IgD-negative memory B cell (primary cell): ENCODE results near the gene ZFP37. TPM values are rescaled to one million over a fixed set of nuclear protein-coding genes. Genes with fewer than 3 reads are reported as not detected.
"Not testable (repeated sequence)": the region's sequence is repeated elsewhere in the genome, so short reads cannot be mapped to it uniquely, and the experiment has no call there.

Source experiments
- H3K27ac Mint-ChIP-seq, 3 donors: one replicate each; pipeline ENCODE4 v1.8.0; 2020 to 2022; ENCODE audit warnings: mild to moderate bottlenecking in 3 of 3, mixed read lengths in 3 of 3, moderate library complexity in 1 of 3
- H3K27me3 Mint-ChIP-seq: one replicate; pipeline ENCODE4 v1.8.0; 2021; ENCODE audit warnings: mixed read lengths
- H3K36me3 Mint-ChIP-seq: one replicate; pipeline ENCODE4 v1.8.0; 2020; ENCODE audit warnings: mild to moderate bottlenecking, mixed read lengths
- H3K4me1 Mint-ChIP-seq, 3 donors: one replicate each; pipeline ENCODE4 v1.8.0; 2020 to 2022; ENCODE audit warnings: mixed read lengths in 3 of 3, mild to moderate bottlenecking in 1 of 3
- H3K4me3 Mint-ChIP-seq, 4 donors: one replicate each; pipeline ENCODE4 v1.8.0; 2020 to 2022; ENCODE audit warnings: mild to moderate bottlenecking in 4 of 4, mixed read lengths in 4 of 4, moderate library complexity in 3 of 4
- H3K9me3 Mint-ChIP-seq, 3 donors: one replicate each; pipeline ENCODE4 v1.8.0; 2020 to 2021; ENCODE audit warnings: mixed read lengths in 3 of 3, mild to moderate bottlenecking in 1 of 3
- polyA plus RNA-seq: library from polyadenylated mRNA; unstranded; fragments of 300-500 nt; fragmentation: Illumina TruSeq; gene quantifications from one replicate; pipeline ENCODE4 v1.2.3, GENCODE V29; 2021

Gene ZFP37
- 2.5 TPM for polyA plus RNA-seq

DNA sequence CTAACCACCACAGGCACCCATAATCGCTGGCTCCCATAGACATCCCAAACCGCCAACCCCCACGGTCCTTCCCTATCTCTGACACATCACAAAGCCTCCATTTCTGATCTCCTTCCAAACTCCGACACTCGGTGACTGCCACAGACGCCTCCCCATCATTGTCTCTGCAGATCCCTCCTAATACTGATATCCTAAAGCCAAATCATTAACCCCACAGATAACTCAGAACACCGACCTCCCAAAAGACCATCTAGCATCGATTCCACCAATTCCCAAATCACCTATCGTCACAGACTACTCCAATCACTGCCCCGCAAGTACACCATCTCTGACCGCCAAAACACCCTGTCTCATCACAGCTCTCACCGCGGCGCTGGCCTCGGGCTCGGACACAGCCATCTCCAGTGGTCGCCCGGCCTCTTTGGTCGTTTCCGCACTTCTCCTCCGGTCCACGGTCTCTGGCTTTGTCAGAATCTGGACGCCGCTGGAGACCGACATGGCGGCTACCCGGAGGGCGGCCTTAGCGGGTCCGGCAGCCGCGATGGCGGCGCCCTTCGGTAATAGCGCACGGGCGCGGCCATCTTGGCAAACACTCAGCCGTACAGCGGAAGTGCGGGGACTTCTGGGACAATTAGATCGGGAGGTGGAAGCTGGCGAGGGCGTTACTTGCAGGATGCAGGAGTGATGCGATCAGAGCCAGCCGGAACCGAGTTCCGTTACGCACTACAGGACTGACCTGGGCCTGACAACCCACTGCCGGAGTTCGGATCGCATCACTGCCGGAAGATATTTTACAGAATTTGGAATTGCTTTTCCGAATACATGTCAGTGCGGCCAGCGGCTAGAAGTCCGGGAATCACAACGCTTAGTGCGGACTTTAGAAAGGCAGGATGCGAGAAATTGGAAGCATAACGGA is at the start of gene ZFP37:
Gene ZFP37 (minus strand): TSS at position 534 of the 916 bp plus-strand sequence. CDS start 36 bp downstream, at position 498.
- H3K36me3 Mint-ChIP-seq: no peaks in the 10 kb centered on the region
- H3K9me3 Mint-ChIP-seq: peaks cover 7 to 8% (median 7%) of the 10 kb centered on the region in 3 donors
- no peaks in the 10 kb centered on the region for H3K4me1 Mint-ChIP-seq
- no peak within 1 kb of the TSS for H3K27ac Mint-ChIP-seq
- peaks cover 7% of the 10 kb centered on the region for H3K27me3 Mint-ChIP-seq
- no peak within 1 kb of the TSS for H3K4me3 Mint-ChIP-seq

DNA sequence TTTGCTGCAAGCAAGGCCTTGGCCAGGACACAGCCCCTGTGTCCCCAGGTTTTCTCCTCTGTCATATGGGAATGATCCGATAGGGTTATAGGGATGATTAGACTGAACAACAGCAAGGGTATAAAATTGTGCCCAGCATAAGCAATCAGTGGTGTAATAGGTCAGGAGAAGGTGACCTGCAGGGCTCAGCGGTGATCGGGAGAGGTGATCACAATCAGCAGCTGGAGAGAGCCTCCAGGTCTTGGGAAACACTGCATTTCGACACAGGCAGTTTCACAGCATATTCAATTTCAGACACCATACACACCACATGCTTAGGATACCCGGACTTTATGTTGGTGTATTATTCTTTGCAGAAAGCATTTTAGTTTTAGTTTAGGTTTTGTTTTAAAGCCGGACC is 48.8 kb upstream of the ZFP37 start:
- not testable (repeated sequence) for H3K27me3 Mint-ChIP-seq, H3K4me1 Mint-ChIP-seq, H3K36me3 Mint-ChIP-seq, H3K27ac Mint-ChIP-seq, H3K4me3 Mint-ChIP-seq, H3K9me3 Mint-ChIP-seq

GRCh38 chr9:113095561-113095960 is 39.0 kb upstream of the ZFP37 start:
- Mint-ChIP-seq H3K4me1 (no peaks in the 10 kb centered on the region), H3K9me3 (peaks cover 3 to 5% (median 4%) of the 10 kb centered on the region in 3 donors), H3K27ac (no peak overlapping the region), H3K27me3 (peaks cover 25% of the 10 kb centered on the region), H3K4me3 (no peak overlapping the region), H3K36me3 (peaks cover 2% of the 10 kb centered on the region)

DNA sequence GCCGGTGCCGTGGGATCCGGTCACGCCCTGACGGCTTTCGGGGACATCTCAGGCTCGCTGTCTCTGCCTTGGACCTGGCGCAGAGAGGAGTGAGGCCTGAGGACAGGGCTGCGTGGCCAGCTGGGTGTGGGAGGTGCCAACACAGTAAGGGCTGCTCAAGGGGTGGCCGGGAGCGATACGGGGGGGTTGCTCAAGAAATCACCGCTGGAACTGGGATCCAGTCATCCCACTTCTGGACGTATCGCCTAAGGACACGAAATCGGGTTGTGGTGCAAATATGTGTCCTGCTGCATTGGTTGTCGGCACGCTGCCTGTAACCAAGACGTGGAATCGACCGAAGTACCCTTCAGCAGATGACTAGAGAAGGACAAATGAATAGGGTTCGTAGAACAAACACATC is 33.4 kb upstream of the ZFP37 start:
- not testable (repeated sequence) for H3K36me3 Mint-ChIP-seq, H3K4me1 Mint-ChIP-seq, H3K9me3 Mint-ChIP-seq, H3K27ac Mint-ChIP-seq
- Mint-ChIP-seq H3K4me3 (peak overlapping the region in 2 of 4 donors; percentile 28 to 41), H3K27me3 (peaks cover 21% of the 10 kb centered on the region)

- H3K4me3 Mint-ChIP-seq, H3K4me1 Mint-ChIP-seq: not testable (repeated sequence)
- H3K27me3 Mint-ChIP-seq: peaks cover 21% of the 10 kb centered on the region
These were observed 32.6 kb upstream of the ZFP37 start for GRCh38 chr9:113089143-113089505.

DNA sequence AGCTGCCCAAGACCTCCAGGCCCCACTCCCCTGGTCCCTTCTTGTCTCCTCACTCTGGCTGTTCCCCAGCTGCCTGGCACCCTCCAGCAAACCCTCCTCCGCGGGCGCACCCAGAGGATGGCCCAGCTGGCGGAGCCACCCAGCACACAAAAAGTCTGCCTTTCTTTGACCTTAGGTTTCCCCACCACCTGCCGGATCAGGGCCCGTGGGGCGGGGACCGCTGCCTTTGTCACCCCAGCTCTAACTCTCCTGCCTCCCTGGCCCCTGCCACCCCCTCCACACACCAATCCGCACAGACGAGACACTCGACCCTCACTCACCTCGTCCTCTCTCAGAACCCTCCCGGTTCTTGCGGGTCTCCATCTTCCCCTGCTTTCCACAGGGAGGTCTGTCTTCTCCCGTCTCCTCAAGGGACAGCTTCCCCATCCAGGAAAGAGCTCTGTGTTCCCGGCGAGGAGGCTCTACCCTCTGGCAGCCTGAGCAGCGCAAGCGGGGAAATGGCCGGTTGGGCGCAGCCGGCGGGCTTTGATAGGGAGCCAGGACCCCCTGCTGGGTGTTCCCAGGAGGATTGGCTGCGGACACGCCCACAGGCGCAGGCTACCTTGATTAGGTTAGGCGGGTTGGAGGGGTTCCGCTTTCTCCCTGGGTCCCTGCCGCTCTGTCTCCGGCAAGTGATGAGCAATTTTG is 32.1 kb upstream of the ZFP37 start:
- H3K9me3 Mint-ChIP-seq, H3K27ac Mint-ChIP-seq, H3K4me1 Mint-ChIP-seq, H3K36me3 Mint-ChIP-seq, H3K4me3 Mint-ChIP-seq: not testable (repeated sequence)
- H3K27me3 Mint-ChIP-seq: peaks cover 18% of the 10 kb centered on the region

More at GRCh38 chr9:113089143-113089505, 32.6 kb upstream of the ZFP37 start:
- not testable (repeated sequence) for H3K36me3 Mint-ChIP-seq, H3K9me3 Mint-ChIP-seq, H3K27ac Mint-ChIP-seq

DNA sequence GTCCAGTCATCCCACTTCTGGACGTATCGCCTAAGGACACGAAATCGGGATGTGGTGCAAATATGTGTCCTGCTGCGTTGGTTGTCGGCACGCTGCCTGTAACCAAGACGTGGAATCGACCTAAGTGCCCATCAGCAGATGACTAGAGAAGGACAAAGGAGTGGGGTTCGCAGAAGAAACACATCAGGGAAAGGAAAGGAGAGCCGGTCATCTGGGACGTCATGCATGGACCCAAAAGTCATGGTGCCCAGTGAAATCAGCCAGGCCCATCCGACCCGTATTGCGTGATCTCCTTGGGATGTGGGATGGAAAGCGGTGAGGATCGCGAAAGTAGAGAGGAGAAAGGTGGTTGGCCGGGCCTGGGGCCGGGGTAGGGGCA is 6.4 kb upstream of the ZFP37 start:
- H3K4me1 Mint-ChIP-seq: not testable (repeated sequence)

DNA sequence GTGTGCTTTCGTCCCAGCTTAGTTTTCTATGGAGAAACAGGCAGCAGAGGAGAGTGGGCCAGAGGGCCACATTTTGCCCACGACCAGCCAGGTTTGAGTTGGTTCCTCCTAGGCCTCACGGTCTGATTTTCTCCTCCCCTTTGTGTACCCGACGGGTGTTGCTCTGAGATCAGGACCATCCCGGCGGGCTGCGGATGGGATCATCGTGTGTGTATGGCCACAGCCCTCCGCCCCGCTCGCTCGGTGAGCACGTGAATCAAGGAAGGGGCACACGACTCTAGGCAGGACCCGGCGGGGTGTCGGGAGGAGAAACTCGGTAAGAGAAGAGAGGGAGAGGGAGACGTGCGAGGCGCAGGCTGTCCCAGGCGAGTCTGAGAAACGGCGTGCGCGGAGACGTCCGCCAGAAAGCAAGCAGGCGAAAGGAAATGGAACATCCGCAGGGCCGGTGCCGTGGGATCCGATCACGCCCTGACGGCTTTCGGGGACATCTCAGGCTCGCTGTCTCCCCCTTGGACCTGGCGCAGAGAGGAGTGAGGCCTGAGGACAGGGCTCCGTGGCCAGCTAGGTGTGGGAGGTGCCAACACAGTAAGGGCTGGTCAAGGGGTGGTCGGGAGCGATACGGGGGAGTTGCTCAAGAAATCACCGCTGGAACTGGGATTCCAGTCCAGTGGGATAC is 5.9 kb upstream of the ZFP37 start:
- H3K36me3 Mint-ChIP-seq, H3K27ac Mint-ChIP-seq, H3K4me1 Mint-ChIP-seq, H3K27me3 Mint-ChIP-seq, H3K9me3 Mint-ChIP-seq, H3K4me3 Mint-ChIP-seq: not testable (repeated sequence)

More for the DNA sequence above, 6.4 kb upstream of the ZFP37 start:
- H3K4me3 Mint-ChIP-seq, H3K36me3 Mint-ChIP-seq, H3K9me3 Mint-ChIP-seq, H3K27ac Mint-ChIP-seq, H3K27me3 Mint-ChIP-seq: not testable (repeated sequence)

DNA sequence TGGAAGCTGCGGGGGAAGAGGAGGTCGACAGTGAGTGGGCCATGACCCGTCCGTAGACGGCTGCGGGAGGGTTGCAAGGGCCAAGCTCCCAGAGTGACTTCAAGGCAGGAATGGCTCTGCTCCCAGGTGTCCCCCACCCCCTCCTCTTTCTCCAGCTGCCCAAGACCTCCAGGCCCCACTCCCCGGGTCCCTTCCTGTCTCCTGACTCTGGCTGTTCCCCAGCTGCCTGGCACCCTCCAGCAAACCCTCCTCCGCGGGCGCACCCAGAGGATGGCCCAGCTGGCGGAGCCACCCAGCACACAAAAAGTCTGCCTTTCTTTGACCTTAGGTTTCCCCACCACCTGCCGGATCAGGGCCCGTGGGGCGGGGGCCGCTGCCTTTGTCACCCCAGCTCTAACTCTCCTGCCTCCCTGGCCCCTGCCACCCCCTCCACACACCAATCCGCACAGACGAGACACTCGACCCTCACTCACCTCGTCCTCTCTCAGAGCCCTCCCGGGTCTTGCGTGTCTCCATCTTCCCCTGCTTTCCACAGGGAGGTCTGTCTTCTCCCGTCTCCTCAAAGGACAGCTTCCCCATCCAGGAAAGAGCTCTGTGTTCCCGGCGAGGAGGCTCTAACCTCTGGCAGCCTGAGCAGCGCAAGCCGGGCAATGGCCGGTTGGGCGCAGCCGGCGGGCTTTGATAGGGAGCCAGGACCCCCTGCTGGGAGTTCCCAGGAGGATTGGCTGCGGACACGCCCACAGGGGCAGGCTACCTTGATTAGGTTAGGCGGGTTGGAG is 4.7 kb upstream of the ZFP37 start:
- H3K36me3 Mint-ChIP-seq, H3K9me3 Mint-ChIP-seq: not testable (repeated sequence)

DNA sequence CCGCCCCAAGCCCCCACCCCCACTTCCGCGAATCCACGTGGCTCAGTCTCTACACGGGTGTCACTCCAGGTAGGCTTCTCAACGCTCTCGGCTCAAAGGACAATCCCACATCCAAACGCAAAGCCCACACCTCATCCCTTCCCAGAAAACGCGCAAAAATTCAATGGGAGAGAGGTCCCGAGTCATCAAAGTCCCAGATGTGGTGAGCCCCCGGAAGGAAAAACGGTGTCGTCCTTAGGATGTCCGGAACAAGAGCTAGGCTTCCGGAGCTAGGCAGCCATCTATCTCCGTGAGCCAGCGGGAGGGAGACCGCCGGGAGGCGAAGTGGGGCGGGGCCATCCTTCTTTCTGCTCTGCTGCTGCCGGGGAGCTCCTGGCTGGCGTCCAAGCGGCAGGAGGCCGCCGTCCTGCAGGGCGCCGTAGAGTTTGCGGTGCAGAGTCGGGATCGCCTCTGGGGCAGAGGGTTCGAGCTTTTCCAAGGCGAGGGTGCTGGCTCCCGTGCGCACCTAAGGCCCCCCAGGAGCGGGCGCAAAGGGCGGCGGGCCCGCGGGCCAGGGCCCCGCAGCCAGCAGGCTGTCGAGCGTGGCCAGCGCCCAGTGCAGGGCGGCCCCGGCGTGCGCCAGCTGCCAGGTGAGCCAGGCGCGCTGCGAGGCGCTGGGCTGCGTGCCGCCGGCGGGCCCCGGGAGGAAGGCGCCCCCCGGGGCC is 3.2 kb upstream of the ZFP37 start:
- not testable (repeated sequence) for H3K27ac Mint-ChIP-seq, H3K4me1 Mint-ChIP-seq, H3K27me3 Mint-ChIP-seq, H3K36me3 Mint-ChIP-seq, H3K9me3 Mint-ChIP-seq
- H3K4me3 Mint-ChIP-seq: peak overlapping the region in 1 of 4 donors; percentile 43

More for the DNA sequence above, 4.7 kb upstream of the ZFP37 start:
- not testable (repeated sequence) for H3K4me1 Mint-ChIP-seq, H3K27ac Mint-ChIP-seq, H3K4me3 Mint-ChIP-seq, H3K27me3 Mint-ChIP-seq

- H3K36me3 Mint-ChIP-seq: no peaks in the 10 kb centered on the region
- H3K9me3 Mint-ChIP-seq: peaks cover 7 to 8% (median 7%) of the 10 kb centered on the region in 3 donors
- H3K4me3 Mint-ChIP-seq: no peak overlapping the region
- no peaks in the 10 kb centered on the region for H3K4me1 Mint-ChIP-seq
- peaks cover 7% of the 10 kb centered on the region for H3K27me3 Mint-ChIP-seq
- H3K27ac Mint-ChIP-seq: no peak overlapping the region
These were observed 669 bp upstream of the ZFP37 start for GRCh38 chr9:113057193-113057592.

- Mint-ChIP-seq H3K4me1 (no peaks in the 10 kb centered on the region), H3K36me3 (peaks cover 45% of the 10 kb centered on the region), H3K9me3 (peaks cover 20 to 58% (median 44%) of the 10 kb centered on the region in 3 donors), H3K27ac (no peak overlapping the region), H3K27me3 (no peaks in the 10 kb centered on the region), H3K4me3 (no peak overlapping the region)
These were observed 13.5 kb downstream of the ZFP37 start for GRCh38 chr9:113042884-113043657.

GRCh38 chr9:113026200-113026599 is 30.3 kb downstream of the ZFP37 start:
- Mint-ChIP-seq H3K4me3 (no peak overlapping the region), H3K4me1 (no peaks in the 10 kb centered on the region), H3K9me3 (peaks cover 10 to 44% (median 37%) of the 10 kb centered on the region in 3 donors), H3K27ac (no peak overlapping the region), H3K27me3 (peaks cover 2% of the 10 kb centered on the region), H3K36me3 (peaks cover 6% of the 10 kb centered on the region)

DNA sequence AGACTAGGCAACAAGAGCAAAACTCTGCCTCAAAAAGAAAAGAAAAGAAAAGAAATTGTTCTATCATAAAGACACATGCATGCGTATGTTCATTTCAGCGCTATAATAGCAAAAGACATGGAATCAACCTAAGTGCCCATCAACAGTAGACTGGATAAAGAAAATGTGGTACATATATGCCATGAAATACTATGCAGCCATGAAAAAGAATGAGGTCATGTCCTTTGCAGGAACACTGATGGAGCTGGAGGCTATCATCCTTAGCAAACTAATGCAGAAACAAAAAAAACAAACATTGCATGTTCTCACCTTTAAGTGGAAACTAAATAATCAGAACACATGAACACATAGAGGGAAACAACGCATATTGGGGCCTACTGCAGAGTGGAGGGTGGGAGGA is 38.3 kb downstream of the ZFP37 start:
- no peak overlapping the region for H3K27ac Mint-ChIP-seq
- no peak overlapping the region for H3K4me3 Mint-ChIP-seq
- H3K36me3 Mint-ChIP-seq: peaks cover 6% of the 10 kb centered on the region
- peaks cover 23 to 48% (median 41%) of the 10 kb centered on the region in 3 donors for H3K9me3 Mint-ChIP-seq
- H3K27me3 Mint-ChIP-seq: peaks cover 2% of the 10 kb centered on the region
- peaks cover 0 to 4% (median 0%) of the 10 kb centered on the region in 3 donors for H3K4me1 Mint-ChIP-seq
